Endothelial cell of umbilical vein (primary cell): ENCODE results near the gene TP53TG5. TPM values are rescaled to one million over a fixed set of nuclear protein-coding genes. Genes with fewer than 3 reads are reported as not detected.

ENCODE experiments used
- BruUV-seq: library from RNA; stranded (reverse); fragments of 400-500 nt; replicated peaks from 2 replicates; lab custom pipeline; 2021; lab: Mats Ljungman, UMichigan
- CTCF ChIA-PET: fragments of 300-600, 350-600 bp; sonication (Branson Sonifier 250); formaldehyde crosslinking; loops from one replicate; lab custom pipeline; 2021; ENCODE audit warnings: antibody characterized with exemption, inconsistent platforms; lab: Charles Lee
- POLR2A ChIA-PET: fragments of 300-600, 350-600 bp; sonication (Branson Sonifier 250); formaldehyde crosslinking; loops from one replicate; lab custom pipeline; 2021; ENCODE audit warnings: antibody characterized with exemption, inconsistent platforms; lab: Charles Lee
- DNase-seq: peaks from one replicate; pipeline ENCODE4 v3.0.0-alpha.2; 2011; ENCODE audit warnings: low read depth, low spot score
- FAIRE-seq: peaks from 2 replicates; lab custom pipeline; 2011; peaks lifted over from hg19 to GRCh38; lab: Jason Lieb, UNC
- H2AFZ ChIP-seq: 2 replicates; pipeline ENCODE4 v1.6.0; 2012; ENCODE audit warnings: low read depth, low read length, control low read depth, inconsistent platforms
- H3K27ac ChIP-seq: 2 replicates; pipeline ENCODE4 v1.5.1; 2011; ENCODE audit warnings: low read depth, mild to moderate bottlenecking, control low read depth, low read length, moderate library complexity; ENCODE audit not compliant: insufficient read depth
- H3K27me3 ChIP-seq, 2 experiments: 2 replicates each; pipeline versions ENCODE4 v1.6.0 to v1.6.1; 2011; ENCODE audit warnings: low read length in 2 of 2, mixed read lengths in 1 of 2; ENCODE audit not compliant: control insufficient read depth in 2 of 2, insufficient read depth in 2 of 2
- H3K36me3 ChIP-seq, 2 experiments: 2 replicates in 1 of 2; 3 replicates in 1 of 2; pipeline ENCODE4 v1.5.1; 2011; ENCODE audit warnings: low read length in 2 of 2, mild to moderate bottlenecking in 1 of 2, moderate library complexity in 1 of 2; ENCODE audit not compliant: control insufficient read depth in 2 of 2, insufficient read depth in 2 of 2; ENCODE audit errors: extremely low read depth in 1 of 2
- H3K4me1 ChIP-seq: 3 replicates; pipeline ENCODE4 v1.5.1; 2011; ENCODE audit warnings: mild to moderate bottlenecking, low read length; ENCODE audit not compliant: control insufficient read depth, insufficient read depth; ENCODE audit errors: extremely low read depth
- H3K4me2 ChIP-seq: 2 replicates; pipeline ENCODE4 v1.6.1; 2011; ENCODE audit warnings: low read length, control low read depth, mixed read lengths; ENCODE audit not compliant: insufficient read depth
- H3K4me3 ChIP-seq, 3 experiments: fragments of 200-600 bp in 1 of 3; sonication (generic), shearing (Covaris generic) in 1 of 3; replicated peaks in 1 of 3; 2 replicates each; pipeline ENCODE4 v1.5.1; 2011 to 2016; ENCODE audit warnings: control low read depth in 3 of 3, low read length in 3 of 3, mild to moderate bottlenecking in 2 of 3, inconsistent platforms in 1 of 3, low read depth in 1 of 3, moderate library complexity in 1 of 3; ENCODE audit not compliant: insufficient read depth in 1 of 3
- H3K79me2 ChIP-seq: 2 replicates; pipeline ENCODE4 v1.6.0; 2012; ENCODE audit warnings: low read length, inconsistent platforms; ENCODE audit not compliant: control insufficient read depth, insufficient read depth
- H3K9ac ChIP-seq: replicated peaks from 2 replicates; pipeline ENCODE3; 2011; ENCODE audit warnings: low read length, control low read depth; ENCODE audit not compliant: insufficient read depth; ENCODE audit errors: extremely low read depth
- H3K9me1 ChIP-seq: replicated peaks from 3 replicates; pipeline ENCODE4 v1.6.0; 2011; ENCODE audit warnings: mild to moderate bottlenecking, low read length; ENCODE audit not compliant: control insufficient read depth, insufficient read depth; ENCODE audit errors: extremely low read depth
- H3K9me3 ChIP-seq: replicated peaks from 2 replicates; pipeline ENCODE4 v1.5.1; 2012; ENCODE audit warnings: low read length, inconsistent platforms; ENCODE audit not compliant: control insufficient read depth, insufficient read depth
- H4K20me1 ChIP-seq: replicated peaks from 2 replicates; pipeline ENCODE3; 2011; ENCODE audit warnings: mild to moderate bottlenecking, low read length; ENCODE audit not compliant: control insufficient read depth, insufficient read depth; ENCODE audit errors: extremely low read depth
- CTCF ChIP-seq, 2 donors: IDR thresholded peaks; 1 replicate in 1 of 2; 2 replicates in 1 of 2; pipeline ENCODE4 v1.5.1; 2011; ENCODE audit warnings: low read length in 2 of 2, mild to moderate bottlenecking in 2 of 2, moderate library complexity in 2 of 2, control low read depth in 1 of 2, inconsistent platforms in 1 of 2, low read depth in 1 of 2; ENCODE audit not compliant: insufficient read depth in 1 of 2; ENCODE audit errors: extremely low read depth in 1 of 2
- EZH2 ChIP-seq: IDR thresholded peaks from 2 replicates; pipeline ENCODE4 v1.6.1; 2012; ENCODE audit warnings: borderline replicate concordance, low read depth, mild to moderate bottlenecking, moderate library complexity, low read length, inconsistent platforms; ENCODE audit not compliant: severe bottlenecking
- FOS ChIP-seq: IDR thresholded peaks from 2 replicates; pipeline ENCODE4 v1.6.1; 2011; ENCODE audit warnings: mild to moderate bottlenecking, low read length, moderate library complexity, borderline replicate concordance; ENCODE audit not compliant: insufficient read depth
- GATA2 ChIP-seq: IDR thresholded peaks from 2 replicates; pipeline ENCODE4 v1.7.0; 2011; ENCODE audit warnings: low read depth, mild to moderate bottlenecking, moderate library complexity, mixed read lengths, low read length; ENCODE audit not compliant: insufficient read length, insufficient read depth
- JUN ChIP-seq: IDR thresholded peaks from 2 replicates; pipeline ENCODE4 v1.6.1; 2011; ENCODE audit warnings: borderline replicate concordance, low read depth; ENCODE audit not compliant: insufficient read length, insufficient read depth
- MAX ChIP-seq: IDR thresholded peaks from 2 replicates; pipeline ENCODE4 v1.6.1; 2011; ENCODE audit not compliant: insufficient read depth, insufficient read length
- MYC ChIP-seq: IDR thresholded peaks from one replicate; pipeline ENCODE4 v1.6.1; 2011; ENCODE audit warnings: mild to moderate bottlenecking, low read depth, low read length
- POLR2A ChIP-seq: IDR thresholded peaks from 2 replicates; pipeline ENCODE4 v1.6.1; 2012; ENCODE audit warnings: low read depth, mild to moderate bottlenecking, control low read depth, low read length
- POLR2AphosphoS5 ChIP-seq: IDR thresholded peaks from 2 replicates; pipeline ENCODE4 v1.6.1; 2012; ENCODE audit warnings: low read depth, mild to moderate bottlenecking, control low read depth, low read length, moderate library complexity; ENCODE audit not compliant: insufficient read depth
- dilution Hi-C: fragments of 300-500 bp; cut with MboI; formaldehyde crosslinking; loops from one replicate; pipeline ENCODE4 v1.15.0; 2019; ENCODE audit warnings: low sequenced_read_pairs; ENCODE audit not compliant: extremely low pct_ligation_motif_present
- intact Hi-C: fragments of 100-400 bp; cut with micrococcal nuclease; formaldehyde crosslinking; loops from one replicate; pipeline ENCODE4 v1.10.0; 2022
- polyA plus RNA-seq, 4 experiments: library from polyadenylated mRNA; depleted of rRNA in 3 of 4; stranded (reverse) in 3 of 4; unstranded in 1 of 4; fragments of >200 nt; gene quantifications; 2 replicates each; pipeline versions ENCODE4 v1.2.1 to v1.2.3, GENCODE V29; 2011 to 2012; ENCODE audit warnings: missing spikeins in 1 of 4
- total RNA-seq: library from RNA; stranded (reverse); gene quantifications from 2 replicates; pipeline ENCODE4 v1.2.3, GENCODE V29; 2021

The TP53TG5 gene
- total and polyA plus RNA-seq, 2 donors (not counting 3 experiments of a cell fraction or from before 2014, with no cell fraction given): not detected

GRCh38 chr20:45368221-45368980 is 9.7 kb downstream of the TP53TG5 start:
- dilution Hi-C loops: no loop called here
- no TSS peak for BruUV-seq
- peaks cover 11% of the 10 kb centered on the region for H3K79me2 ChIP-seq
- H3K27me3 ChIP-seq: no peaks in the 10 kb centered on the region
- FAIRE-seq (no peak), DNase-seq (no peak)
- H3K4me2 ChIP-seq: no peak overlapping the region
- peaks cover 0 to 11% of the 10 kb centered on the region in 2 experiments for H3K36me3 ChIP-seq
- no peaks in the 10 kb centered on the region for H3K9me3 ChIP-seq
- ChIA-PET POLR2A (interaction anchor here (1.0 kb wide), 1 partner anchor 21 kb away, joined by 4 read pairs; the partner anchor contains the start of gene SDC4), CTCF (interaction anchor here (1.2 to 9.8 kb wide), 6 partner anchors 45 to 403 kb away, joined by 3 to 416 read pairs (median 6); no protein-coding TSS in a partner anchor)
- no peak overlapping the region for H3K4me3 ChIP-seq
- no peak overlapping the region for H3K9ac ChIP-seq
- intact Hi-C loops: no loop called here
- peaks cover 14% of the 10 kb centered on the region for H3K4me1 ChIP-seq
- no peak for TF ChIP-seq GATA2
- no peak for TF ChIP-seq MYC
- TF ChIP-seq FOS: no peak
- TF ChIP-seq JUN: no peak
- TF ChIP-seq EZH2: no peak
- TF ChIP-seq POLR2A: no peak
- no peak for TF ChIP-seq CTCF (IDR thresholded peaks at IDR 0.05; ENCODE audit: extremely low read depth in 1 of 2, insufficient read depth in 1 of 2, low read depth in 1 of 2, low read length in 2 of 2)
- no peak for TF ChIP-seq POLR2AphosphoS5
- no peak for TF ChIP-seq MAX
- no peak overlapping the region for H2AFZ ChIP-seq
- no peak overlapping the region for H3K27ac ChIP-seq
- no peaks in the 10 kb centered on the region for H3K9me1 ChIP-seq
- H4K20me1 ChIP-seq: no peaks in the 10 kb centered on the region
